ENCODE data around the gene CEACAM3. TPM values are rescaled to one million over a fixed set of nuclear protein-coding genes. Genes with fewer than 3 reads are reported as not detected.

CEACAM3 gene
- total RNA-seq, 4 donors from 2014 or later, result 0.82 to 2.2 (median 1.6) TPM; not detected in 1

DNA sequence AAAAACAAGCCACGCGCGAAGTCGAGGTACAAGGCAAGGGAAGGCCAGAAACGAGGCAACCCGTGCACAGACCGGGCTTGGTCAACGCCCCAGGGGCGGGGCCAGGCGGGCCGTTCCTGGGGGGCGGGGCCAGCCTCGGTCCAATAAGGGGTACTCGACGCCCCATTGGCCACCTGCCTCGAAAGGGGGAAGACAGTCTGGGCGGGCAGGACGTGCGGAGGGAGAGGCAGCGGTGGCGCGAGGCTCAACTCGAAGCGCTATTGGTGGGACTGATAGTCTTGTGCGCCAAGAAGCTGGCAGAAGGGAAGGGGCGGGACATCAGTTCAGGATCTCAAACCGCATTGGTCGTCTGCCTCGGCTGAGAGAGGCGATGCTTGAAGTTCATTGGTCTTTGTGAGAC lies 48.2 kb downstream of the CEACAM3 start, which contains the start of gene LYPD4:
Gene LYPD4 (minus strand): TSS at position 83 of the 400 bp plus-strand sequence. CDS start 5,398 bp downstream, outside the sequence.
- H3K27ac ChIP-seq, result no peak within 1 kb of the TSS
- TF ChIP-seq, protein P1, sequence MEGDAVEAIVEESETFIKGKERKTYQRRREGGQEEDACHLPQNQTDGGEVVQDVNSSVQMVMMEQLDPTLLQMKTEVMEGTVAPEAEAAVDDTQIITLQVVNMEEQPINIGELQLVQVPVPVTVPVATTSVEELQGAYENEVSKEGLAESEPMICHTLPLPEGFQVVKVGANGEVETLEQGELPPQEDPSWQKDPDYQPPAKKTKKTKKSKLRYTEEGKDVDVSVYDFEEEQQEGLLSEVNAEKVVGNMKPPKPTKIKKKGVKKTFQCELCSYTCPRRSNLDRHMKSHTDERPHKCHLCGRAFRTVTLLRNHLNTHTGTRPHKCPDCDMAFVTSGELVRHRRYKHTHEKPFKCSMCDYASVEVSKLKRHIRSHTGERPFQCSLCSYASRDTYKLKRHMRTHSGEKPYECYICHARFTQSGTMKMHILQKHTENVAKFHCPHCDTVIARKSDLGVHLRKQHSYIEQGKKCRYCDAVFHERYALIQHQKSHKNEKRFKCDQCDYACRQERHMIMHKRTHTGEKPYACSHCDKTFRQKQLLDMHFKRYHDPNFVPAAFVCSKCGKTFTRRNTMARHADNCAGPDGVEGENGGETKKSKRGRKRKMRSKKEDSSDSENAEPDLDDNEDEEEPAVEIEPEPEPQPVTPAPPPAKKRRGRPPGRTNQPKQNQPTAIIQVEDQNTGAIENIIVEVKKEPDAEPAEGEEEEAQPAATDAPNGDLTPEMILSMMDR (IDR thresholded peaks at IDR 0.05), result no peak
- TF ChIP-seq EP300 (IDR thresholded peaks at IDR 0.05; ENCODE audit: low read depth) (no peak), POLR2AphosphoS5 (IDR thresholded peaks at IDR 0.05) (no peak), POLR2A (IDR thresholded peaks at IDR 0.05) (no peak)
- no peak within 1 kb of the TSS for H3K4me3 ChIP-seq
- H3K27me3 ChIP-seq, result peaks cover 20% of the 10 kb centered on the region
- no peaks in the 10 kb centered on the region for H3K9me3 ChIP-seq
- intact Hi-C loops (cut with DNase I; ENCODE audit: low total_unique reads) (no loop called here), in situ Hi-C loops (cut with MboI; ENCODE audit: low pct_ligation_motif_present in 1 of 4, low pct_unique_long_range_greater_than_20kb in 1 of 4, low sequenced_read_pairs in 3 of 4) (loop anchor here in 1 of 4 donors (25.0 kb wide), 1 partner anchor 357 kb away; no protein-coding TSS in a partner anchor)
- H3K4me1 ChIP-seq, result no peaks in the 10 kb centered on the region
- 84% methylated on average over 30 of the region's 30 CpGs; no CpG with 5 or more reads in 1 of the 2 donors for WGBS, 2 donors (ENCODE audit: low coverage in 1 of 2)
- H3K36me3 ChIP-seq, result no peaks in the 10 kb centered on the region
- no peak for DNase-seq

DNA sequence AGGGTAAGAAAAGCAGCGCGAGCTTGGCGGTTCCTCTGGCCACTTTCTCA lies 48.4 kb downstream of the CEACAM3 start, which contains the start of gene DMRTC2:
Gene DMRTC2 (plus strand): TSS at position 42 of the 50 bp plus-strand sequence. CDS start 2,387 bp downstream, outside the sequence.
- TF ChIP-seq, protein P1 (IDR thresholded peaks at IDR 0.05), result no peak
- TF ChIP-seq EP300 (IDR thresholded peaks at IDR 0.05; ENCODE audit: low read depth) (no peak), POLR2A (IDR thresholded peaks at IDR 0.05) (no peak), POLR2AphosphoS5 (IDR thresholded peaks at IDR 0.05) (no peak)
- WGBS, 2 donors (ENCODE audit: low coverage in 1 of 2), result 80 to 98% methylated on average over 1 to 3 of the region's 3 CpGs
- H3K27me3 ChIP-seq, result peaks cover 18% of the 10 kb centered on the region
- DNase-seq, result no peak
- no peak within 1 kb of the TSS for H3K27ac ChIP-seq
- H3K36me3 ChIP-seq, result no peaks in the 10 kb centered on the region
- in situ Hi-C loops (cut with MboI; ENCODE audit: low pct_ligation_motif_present in 1 of 4, low pct_unique_long_range_greater_than_20kb in 1 of 4, low sequenced_read_pairs in 3 of 4) (loop anchor here in 1 of 4 donors (25.0 kb wide), 1 partner anchor 358 kb away; no protein-coding TSS in a partner anchor), intact Hi-C loops (cut with DNase I; ENCODE audit: low total_unique reads) (no loop called here)
- H3K4me1 ChIP-seq, result no peaks in the 10 kb centered on the region
- H3K9me3 ChIP-seq, result no peaks in the 10 kb centered on the region
- H3K4me3 ChIP-seq, result no peak within 1 kb of the TSS

DNA sequence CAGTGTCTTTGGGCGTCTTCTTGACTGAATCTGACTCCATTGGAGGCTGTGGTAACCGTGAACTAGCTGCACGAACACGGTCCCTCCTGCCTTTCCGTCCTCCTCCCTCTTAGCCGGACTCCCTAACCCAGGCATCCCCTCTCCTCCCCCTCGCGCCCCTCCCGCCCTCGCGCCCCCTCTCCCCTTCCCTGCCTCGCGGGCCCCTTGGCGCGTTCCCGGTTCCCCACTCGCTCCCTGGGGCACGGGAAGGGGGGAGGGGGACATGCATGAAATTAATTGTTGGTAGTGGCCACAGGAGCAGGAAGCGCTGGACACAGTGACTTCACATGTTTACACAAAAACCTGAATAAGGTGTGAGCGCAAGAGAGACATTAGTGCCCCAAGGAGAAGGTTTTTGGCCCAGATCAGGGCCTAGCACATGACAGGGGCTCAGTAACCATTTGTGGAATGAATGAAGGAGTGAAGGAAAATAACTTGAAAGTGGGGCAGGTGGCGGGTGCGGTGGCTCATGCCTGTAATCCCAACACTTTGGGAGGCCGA lies 48.7 kb downstream of the CEACAM3 start:
- Histone ChIP-seq H3K27me3 (peaks cover 15% of the 10 kb centered on the region), H3K27ac (no peak overlapping the region), H3K9me3 (no peaks in the 10 kb centered on the region), H3K4me3 (no peak overlapping the region), H3K36me3 (no peaks in the 10 kb centered on the region), H3K4me1 (no peaks in the 10 kb centered on the region)
- intact Hi-C loops (cut with DNase I; ENCODE audit: low total_unique reads) (no loop called here), in situ Hi-C loops (cut with MboI; ENCODE audit: low pct_ligation_motif_present in 1 of 4, low pct_unique_long_range_greater_than_20kb in 1 of 4, low sequenced_read_pairs in 3 of 4) (loop anchor here in 1 of 4 donors (25.0 kb wide), 1 partner anchor 358 kb away; no protein-coding TSS in a partner anchor)
- no peak for TF ChIP-seq POLR2AphosphoS5 (IDR thresholded peaks at IDR 0.05)
- TF ChIP-seq EP300 (IDR thresholded peaks at IDR 0.05; ENCODE audit: low read depth), result no peak
- TF ChIP-seq POLR2A (IDR thresholded peaks at IDR 0.05), result no peak
- TF ChIP-seq, protein P1 (IDR thresholded peaks at IDR 0.05), result no peak
- no peak for DNase-seq
- WGBS, 2 donors (ENCODE audit: low coverage in 1 of 2), result 88 to 96% methylated on average over 5 to 23 of the region's 23 CpGs

DNA sequence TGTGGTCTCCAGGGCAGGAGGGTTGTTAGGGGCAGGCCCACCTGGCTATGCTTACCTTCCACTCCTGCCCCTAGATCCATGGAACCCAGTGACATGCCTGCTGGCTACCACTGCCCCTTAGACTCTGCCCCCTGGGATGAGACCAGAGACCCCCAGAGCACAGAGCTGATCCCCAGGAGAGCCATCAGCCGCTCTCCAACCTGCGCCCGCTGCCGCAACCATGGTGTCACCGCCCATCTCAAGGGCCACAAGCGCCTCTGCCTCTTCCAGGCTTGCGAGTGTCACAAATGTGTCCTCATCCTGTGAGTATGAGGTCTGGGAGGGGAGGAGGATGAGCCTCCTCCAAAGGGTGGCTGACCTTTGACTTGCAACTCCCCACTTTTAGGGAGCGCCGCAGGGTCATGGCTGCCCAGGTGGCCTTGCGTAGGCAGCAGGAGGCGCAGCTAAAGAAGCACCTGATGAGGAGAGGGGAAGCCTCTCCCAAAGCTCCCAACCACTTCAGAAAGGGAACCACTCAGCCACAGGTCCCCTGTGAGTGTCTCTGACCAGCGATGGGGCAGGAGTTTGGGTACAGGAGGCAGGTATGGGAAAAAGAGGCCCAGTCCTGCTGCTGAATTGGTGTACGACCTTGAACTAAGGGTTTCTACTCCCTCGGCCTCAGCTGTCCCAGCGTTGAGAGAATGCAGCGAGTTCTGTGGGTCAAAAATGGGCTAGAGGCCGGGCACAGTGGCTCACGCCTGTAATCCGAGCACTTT lies 51.1 kb downstream of the CEACAM3 start:
- in situ Hi-C loops (cut with MboI; ENCODE audit: low pct_ligation_motif_present in 1 of 4, low pct_unique_long_range_greater_than_20kb in 1 of 4, low sequenced_read_pairs in 3 of 4), result loop anchor here in 1 of 4 donors (25.0 kb wide), 1 partner anchor 360 kb away; no protein-coding TSS in a partner anchor
- Histone ChIP-seq H3K27me3 (peaks cover 21% of the 10 kb centered on the region), H3K36me3 (no peaks in the 10 kb centered on the region), H3K4me1 (no peaks in the 10 kb centered on the region), H3K9me3 (no peaks in the 10 kb centered on the region), H3K4me3 (no peak overlapping the region), H3K27ac (no peak overlapping the region)
- no peak for DNase-seq
- TF ChIP-seq POLR2AphosphoS5 (IDR thresholded peaks at IDR 0.05) (no peak), EP300 (IDR thresholded peaks at IDR 0.05; ENCODE audit: low read depth) (no peak), POLR2A (IDR thresholded peaks at IDR 0.05) (no peak)
- TF ChIP-seq, protein P1 (IDR thresholded peaks at IDR 0.05), result no peak
- WGBS, 2 donors (ENCODE audit: low coverage in 1 of 2), result 92 to 96% methylated on average over 5 to 19 of the region's 19 CpGs
- intact Hi-C loops (cut with DNase I; ENCODE audit: low total_unique reads), result no loop called here

Data from transverse colon (tissue), 4 donors.